Activated T-cell treated with anti-CD3 and anti-CD28 coated beads for 4 hours (primary cell): ENCODE results near the gene CDK1.

Experiments used
- DNase-seq: peaks from one replicate; pipeline ENCODE4 v3.0.0-alpha.2; 2020

Gene CDK1

DNA sequence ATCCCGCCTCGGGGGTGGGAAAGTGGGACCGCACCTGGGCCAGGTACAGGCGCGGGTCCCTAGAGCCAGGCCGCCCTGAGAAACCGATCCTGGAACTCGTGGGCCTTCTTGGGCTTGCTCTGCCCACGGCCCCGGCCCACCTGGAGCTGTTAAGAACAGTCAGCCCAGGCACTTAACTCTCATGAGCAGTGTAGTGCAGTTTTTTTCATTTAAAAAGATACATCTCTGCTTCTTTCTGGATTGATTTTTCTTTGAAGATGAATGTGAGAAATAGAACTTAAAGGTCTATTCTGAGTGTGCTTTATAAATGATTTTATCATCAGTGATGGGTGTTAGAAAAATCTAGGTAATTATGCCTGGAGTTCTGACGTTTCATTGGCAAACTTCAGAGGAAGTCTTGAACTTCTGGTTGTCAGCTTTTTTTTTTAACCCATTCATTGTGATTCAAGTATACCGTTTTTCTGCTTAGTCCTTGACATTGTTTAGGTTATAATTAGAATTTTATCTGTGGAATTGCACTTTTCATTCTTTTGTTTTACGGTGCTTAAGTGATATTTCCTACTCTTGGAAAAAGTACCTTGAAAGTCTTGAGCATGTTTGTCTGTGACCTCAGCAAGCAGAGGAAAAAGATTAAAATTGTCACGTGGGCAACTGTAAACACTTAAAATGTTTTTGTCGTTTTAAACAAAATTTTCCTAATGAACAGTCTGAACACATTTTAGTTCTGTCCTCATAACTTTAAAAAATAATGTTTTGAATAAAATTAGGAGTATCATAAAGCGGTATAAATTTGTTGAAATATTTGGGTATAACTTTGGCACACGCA lies 906 bp downstream of the CDK1 start:
- no peak for DNase-seq

DNA sequence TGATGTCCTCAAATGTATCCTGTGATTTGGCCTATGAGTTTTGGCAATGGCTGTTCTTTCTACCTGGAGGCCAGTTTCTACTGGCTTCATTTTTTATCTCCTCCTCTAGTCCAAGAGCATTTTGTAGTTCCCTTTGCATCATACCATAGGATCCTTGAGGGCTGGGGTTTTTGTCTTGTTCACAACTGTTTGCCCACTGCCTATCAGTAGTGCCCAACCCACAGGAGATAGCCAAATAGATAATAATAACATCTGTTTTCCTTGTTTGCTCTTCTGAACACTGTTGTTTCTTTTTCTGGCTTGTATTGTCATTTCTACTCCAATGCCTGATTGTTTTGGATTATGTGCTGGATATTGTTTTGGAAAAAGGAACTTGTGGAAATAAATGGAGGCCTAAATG lies 3.4 kb downstream of the CDK1 start:
- DNase-seq, result no peak

DNA sequence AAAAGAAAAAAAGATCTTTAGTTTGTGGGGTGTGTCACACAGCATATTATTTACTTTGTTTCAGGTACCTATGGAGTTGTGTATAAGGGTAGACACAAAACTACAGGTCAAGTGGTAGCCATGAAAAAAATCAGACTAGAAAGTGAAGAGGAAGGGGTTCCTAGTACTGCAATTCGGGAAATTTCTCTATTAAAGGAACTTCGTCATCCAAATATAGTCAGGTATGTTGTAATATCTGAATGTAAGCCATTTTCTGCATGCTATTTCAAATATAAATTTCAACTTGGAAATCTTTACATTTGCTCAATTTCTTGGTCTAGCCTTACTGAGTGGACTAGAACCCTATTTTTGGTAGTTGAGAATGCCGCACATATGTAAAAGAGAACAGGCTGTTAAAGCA lies 6.4 kb downstream of the CDK1 start:
- no peak for DNase-seq

DNA sequence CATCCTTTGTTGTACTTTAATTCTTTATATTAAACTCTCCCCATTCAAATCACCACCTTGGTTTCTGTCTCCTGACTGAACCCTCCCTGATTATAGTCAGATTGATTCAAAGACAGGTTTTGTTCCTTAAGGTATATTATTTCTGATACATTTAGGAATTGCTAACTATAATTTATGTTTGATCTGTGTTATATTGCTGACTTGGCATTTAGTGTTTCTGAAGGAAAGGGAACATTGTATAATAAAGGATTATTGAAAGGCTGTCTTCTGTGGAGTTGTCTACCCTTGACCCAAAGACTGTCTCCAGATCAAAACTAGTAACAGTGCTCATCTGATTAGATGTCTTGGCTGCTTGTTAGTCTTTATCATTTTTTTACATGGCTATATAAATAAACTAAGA lies 10.3 kb downstream of the CDK1 start:
- DNase-seq, result no peak

DNA sequence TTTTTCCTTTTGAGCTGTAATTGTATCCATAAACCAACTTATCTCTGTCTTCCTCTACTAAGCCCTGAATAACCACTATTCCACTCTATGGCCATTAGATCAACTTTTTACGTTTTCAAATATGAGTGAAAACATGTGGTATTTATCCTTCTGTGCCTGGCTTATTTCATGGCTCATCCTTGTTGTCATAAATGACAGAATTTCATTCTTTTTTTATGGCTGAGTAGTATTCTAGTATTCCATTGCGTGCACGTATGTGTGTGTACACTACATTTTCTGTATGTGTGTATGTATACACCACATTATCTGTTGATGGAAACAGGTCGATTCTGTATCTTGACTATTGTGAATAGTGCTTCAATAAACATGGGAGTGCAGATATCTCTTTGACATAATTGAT lies 11.1 kb downstream of the CDK1 start:
- no peak for DNase-seq

DNA sequence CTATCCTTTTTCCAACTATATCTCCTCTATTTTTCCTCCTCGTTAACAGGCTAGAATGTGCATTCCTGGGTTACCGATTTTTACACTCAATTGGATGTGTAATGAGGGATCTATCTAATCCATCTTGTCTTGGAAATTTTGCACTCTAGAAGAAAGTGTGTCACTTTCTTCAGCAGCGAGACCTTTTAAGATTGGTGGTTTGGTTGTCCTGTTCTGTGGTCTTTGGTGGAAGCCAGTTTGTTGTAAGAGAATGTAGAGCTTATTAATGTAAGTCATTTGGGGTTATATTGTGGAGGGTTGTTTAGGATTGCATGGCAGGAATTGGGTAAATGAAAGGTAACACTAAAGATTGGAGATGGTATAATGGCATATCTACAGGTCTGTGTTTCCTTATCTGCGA lies 16.7 kb downstream of the CDK1 start:
- DNase-seq, result no peak

DNA sequence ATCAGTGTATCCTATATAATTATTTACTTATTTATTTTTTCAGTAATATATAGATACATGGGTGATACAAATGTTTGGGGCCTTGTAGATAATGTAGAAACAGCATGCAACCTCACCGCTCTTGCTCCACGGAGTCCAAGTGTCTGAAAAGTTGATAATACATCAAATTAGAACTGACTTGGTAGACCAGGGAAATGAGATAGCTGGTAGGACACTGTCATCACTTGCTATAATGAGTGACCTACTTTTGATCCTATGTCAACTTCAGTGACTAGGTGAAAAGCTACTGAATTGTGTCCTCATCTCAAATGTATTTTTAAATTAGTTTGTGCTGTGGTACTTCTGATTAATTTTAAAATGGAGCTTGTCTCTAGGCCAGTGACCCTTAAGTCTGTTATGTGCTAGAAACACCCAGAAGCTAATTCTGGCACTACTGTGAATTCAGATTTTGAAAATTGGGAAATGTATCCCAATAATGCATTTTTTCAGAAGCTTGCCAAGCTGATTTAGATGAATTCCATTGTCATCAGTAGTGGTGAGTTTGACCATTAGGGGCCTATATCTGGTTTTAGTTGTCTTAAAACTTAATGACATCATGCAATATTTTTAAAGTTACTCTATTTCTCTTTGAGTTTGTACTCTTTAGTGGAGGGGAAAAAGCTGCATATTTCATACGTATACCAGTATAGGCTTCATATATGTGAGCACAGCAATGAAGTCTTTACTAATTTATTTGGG lies 17.4 kb downstream of the CDK1 start:
- DNase-seq, result no peak

DNA sequence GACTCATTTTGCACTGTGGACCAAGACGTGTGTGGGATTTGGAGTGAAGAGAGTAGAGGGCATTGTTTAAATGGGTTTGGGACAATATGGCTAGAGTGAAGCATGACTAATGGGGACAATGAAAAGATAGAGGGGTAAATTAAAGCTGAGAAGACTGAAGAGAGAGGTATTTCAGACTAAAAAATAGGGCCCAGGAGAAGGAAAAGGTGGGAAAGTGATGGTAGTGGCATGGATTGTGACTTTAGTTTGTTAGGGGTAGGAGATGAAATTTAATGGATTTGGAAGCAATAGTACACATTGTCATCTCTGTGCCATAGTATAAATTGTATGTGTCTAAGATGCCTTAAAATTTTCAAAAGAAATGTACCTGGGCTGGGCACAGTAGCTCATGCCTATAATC lies 18.2 kb downstream of the CDK1 start:
- no peak for DNase-seq

DNA sequence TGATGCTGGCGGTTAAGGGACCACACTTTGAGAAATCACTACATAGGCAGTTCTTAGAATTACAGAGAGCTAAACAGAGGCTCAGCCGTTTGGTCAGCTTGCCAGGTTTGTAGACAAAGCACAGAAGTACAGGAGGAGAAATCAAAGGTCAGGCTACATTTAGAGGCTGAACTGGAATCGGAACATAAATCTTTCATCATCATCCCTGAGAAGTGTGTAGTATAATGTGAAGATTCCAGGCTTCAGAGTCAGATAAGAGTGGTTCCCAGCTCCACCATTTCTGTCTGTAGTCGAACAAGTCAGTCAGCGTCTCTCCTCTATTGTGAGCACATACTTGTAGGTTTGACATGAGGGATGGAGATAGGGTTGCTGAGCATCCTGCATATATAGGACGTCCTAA lies 18.9 kb downstream of the CDK1 start:
- no peak for DNase-seq

DNA sequence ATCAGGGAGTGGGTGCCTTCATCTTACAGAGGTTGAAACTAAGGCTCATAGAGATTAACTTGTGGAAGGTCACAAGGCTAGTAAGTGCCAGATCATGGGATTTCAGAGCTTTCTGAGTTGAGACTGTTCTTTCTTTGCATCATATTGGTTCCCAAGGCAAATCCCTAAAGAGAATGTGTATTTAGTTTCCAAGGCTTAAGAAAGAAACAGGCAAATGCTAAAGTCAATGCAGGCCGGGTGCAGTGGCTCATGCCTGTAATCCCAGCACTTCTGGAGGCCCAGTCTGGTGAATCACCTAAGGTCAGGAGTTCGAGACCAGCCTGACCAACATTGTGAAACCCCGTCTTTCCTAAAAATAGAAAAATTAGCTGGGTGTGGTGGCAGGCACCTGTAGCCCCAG lies 19.8 kb downstream of the CDK1 start:
- no peak for DNase-seq

DNA sequence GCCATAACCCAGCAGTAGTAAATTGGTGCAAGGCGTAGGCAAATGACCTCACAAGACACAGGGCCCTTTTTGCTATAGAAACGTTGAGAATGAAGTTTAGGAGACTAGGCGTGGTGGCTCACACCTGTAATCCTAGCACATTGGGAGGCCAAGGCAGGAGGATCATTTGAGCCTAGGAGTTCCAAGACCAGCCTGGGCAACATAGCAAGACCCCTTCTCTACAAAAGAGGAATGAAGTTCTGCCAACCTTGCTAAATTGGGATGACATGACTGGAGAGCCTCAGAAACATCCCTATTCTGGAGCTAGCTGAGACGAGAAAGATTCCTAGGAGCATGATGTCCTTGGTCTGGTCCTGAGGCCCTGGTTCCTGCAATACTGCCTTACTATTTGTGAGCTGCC lies 20.6 kb downstream of the CDK1 start:
- no peak for DNase-seq

DNA sequence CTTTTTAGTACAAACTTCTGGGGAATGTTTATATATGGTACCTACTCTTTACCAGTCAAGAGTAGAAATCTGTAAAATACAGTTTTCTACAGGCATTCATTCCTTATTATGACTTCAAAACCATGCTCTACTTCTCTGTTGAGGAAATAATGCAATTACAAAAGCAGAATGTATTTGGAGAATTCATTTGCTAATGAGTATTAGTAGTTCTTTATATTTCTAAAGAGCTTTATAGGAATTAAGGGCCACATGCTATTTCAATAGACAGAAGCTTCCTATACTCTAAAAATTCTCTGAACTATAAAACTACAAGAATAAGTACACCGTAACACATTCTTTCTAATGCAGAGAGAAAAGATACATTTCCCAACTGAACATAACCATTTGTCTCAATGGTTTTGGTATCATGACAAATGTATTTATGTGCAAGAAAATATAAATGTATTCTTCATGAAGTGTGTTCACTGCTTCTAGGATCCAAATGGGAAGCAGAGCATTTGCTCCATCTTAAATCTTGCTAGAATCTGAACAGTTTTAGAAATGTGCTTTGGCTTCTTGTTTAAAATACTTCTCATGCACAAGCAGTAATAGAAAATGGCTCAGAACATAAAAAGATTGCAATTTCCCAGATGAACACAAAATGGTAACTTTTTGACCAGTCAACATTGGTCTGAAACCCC lies 21.8 kb downstream of the CDK1 start:
- DNase-seq, result no peak

DNA sequence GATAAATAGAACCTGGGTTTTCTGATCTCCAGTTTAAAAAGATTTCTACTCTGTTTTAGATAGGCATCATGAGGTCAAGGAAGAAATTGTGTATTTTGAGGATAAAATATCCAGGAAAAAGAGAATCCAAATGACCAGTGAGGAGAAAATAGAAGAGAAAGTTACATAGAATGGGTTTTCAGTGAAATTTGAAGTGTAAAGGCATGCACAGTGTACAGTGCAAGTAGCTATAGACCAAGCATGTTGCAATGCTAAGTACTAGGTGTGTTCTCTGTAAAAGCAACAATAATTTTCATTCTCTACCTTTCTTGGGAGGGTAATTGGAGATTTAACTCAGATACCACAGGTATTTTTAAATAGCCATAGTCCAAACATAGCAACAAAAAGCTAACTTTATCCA lies 22.6 kb downstream of the CDK1 start:
- no peak for DNase-seq

DNA sequence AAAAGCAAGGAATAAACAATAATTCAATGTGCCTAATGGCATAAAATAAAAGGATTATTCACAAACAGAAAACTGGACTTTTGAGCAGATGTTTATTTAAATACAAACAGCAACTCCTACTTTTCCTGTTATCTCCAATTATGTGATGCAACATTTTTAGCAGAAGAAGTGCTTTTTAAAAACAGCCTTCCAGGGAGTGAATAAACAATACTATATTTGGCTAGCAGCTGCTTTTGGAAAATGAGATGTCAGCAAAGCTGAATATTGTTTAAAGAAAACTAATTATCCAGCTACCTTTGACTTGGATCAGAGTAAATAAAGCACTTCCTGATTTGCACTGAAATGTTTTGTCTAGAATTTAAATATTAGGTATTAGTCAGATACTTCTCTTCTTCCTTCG lies 23.2 kb downstream of the CDK1 start:
- DNase-seq, result no peak

DNA sequence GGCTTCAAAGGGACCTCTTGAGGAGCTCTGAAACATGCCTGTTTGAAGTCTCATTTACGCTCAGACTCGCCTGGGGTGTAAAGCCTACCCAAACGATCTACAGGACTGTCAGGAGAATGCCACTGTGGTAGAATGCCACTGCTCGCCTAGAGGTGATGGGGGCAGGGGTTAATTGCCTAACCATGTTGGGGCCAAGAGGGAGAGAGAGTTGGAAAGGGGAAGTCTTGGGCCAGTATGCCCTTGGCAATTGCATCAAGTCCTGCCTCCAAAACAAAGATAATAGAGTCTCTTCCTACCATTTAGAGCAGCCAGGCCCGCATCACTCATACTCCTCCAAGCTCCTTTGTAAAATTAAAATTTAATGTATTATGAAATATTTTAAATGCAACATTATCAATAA lies 25.2 kb downstream of the CDK1 start:
- no peak for DNase-seq

DNA sequence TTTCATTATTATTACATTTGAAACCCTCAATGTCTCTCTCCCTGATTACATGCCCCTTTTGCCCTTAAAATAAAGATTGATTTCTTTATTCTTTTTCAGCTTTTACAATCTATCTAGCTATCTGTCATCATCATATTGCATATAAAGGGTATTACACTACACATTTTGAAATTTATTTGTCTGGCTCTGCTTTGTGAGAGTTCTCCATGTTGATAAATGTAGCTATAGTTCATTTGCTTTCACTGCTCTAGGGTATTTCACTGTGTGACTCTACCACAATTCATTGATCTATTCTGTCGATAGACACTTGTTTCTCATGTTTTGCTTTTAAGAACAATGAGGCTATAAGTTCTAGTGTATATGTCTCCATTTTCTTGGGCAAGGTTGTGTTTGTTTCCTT lies 25.6 kb downstream of the CDK1 start:
- no peak for DNase-seq

DNA sequence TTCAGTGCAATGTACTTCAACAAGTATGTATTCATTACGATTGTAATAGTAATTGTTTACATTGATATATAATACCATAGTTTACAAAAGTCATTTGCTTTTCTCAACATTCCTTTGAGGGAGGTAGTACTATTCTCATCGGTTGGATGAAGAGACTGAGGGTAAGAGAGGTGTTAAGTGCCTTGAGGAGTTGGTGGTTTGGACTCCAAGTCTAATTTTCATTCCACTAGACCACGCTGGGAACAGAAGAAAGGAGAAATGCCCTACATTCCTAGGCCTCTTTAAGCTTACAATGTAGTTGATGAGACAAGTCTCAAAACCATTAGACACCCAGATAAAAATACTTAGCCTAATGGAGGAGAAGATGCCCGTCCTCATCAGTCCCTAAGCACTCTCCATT lies 28.6 kb downstream of the CDK1 start:
- DNase-seq, result no peak

DNA sequence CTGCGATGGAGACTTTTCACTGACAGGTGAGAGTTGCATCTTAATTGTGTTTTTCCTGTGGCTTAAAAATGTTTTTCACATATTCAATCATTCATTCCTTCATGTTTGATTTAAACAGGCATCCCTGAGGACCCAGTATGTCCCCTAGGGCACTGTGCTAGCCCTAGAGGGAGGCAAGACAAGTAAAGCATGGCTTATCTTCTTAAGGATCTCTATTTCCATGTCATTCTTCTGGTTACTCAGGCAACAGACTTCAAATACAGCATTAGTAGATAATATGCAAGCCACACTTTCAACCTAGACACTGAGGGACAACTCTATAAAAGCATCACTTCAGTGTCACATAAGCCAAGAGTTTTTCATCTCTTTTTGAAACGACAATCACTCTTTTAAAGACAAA lies 29.2 kb downstream of the CDK1 start:
- DNase-seq, result no peak

DNA sequence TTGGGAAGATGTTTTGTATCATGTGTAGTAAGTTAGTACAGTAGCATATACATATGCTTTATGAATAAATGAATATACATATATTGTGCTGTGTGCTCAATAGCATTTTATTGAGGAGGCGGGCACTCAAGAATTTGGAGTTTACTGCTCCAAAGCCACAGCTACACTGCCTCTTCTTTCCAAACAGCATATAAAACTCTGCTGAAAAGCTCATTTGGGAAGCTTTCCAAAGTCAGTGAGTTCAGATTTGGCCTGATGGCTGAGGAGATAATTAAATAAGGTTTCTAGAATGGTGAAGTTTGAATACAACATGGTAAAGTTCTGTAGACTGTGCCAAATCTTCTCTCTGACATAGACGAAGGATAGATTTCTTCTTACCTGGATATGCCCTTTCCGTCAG lies 29.8 kb downstream of the CDK1 start:
- DNase-seq, result no peak

DNA sequence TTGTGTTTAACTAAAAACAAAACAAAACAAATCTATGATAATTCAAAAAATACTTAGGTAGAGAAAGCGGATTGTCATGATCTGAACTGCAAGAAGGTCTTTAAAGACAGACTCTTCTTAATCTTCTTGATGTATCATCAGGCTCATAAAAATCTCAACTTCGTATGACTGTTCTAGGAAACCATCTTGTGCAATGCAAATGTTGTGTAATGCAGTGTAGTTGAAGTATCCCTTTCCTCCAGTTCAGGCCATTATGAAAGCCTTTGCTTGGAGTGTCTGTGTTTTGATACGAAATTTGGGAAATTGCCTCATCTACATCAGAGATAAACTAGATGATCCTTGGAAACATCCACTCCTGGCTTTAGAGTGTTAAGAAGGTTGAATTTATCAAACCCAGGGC lies 30.9 kb downstream of the CDK1 start:
- DNase-seq, result no peak

DNA sequence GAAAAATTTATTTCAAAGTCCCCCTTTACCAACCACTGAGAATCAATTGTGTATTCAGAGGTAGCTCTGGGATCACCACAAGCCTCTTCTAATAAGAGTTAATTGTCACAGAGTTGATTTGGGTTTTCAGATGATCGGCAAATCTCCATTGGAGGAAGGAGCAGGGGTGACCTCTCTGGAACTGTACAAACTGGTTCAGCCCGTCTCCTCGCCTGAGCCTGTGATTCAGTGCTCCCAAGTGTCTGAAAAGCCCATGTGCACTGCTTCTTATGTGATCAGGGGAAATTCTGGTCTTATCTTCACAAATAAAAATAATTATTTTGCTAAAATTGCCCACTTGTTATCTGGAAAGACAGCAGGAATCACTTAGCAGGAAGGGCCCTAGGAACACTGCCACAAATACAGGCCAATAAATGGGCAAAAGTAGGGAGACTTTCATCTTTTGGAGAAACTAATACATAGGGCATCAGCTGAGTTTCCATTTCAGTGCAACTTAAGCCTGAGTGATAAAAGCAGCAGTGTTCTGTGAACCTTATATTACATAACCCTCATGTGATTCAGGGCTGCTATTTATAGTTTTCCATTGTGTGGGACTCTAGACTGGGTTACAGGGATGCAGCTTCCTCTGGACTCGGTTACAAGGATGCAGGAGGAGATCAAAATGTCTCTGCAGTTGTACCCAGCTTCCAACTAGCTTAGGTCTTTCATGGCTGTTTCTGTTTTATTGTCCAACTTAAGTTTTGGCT lies 32.3 kb downstream of the CDK1 start:
- DNase-seq, result no peak

DNA sequence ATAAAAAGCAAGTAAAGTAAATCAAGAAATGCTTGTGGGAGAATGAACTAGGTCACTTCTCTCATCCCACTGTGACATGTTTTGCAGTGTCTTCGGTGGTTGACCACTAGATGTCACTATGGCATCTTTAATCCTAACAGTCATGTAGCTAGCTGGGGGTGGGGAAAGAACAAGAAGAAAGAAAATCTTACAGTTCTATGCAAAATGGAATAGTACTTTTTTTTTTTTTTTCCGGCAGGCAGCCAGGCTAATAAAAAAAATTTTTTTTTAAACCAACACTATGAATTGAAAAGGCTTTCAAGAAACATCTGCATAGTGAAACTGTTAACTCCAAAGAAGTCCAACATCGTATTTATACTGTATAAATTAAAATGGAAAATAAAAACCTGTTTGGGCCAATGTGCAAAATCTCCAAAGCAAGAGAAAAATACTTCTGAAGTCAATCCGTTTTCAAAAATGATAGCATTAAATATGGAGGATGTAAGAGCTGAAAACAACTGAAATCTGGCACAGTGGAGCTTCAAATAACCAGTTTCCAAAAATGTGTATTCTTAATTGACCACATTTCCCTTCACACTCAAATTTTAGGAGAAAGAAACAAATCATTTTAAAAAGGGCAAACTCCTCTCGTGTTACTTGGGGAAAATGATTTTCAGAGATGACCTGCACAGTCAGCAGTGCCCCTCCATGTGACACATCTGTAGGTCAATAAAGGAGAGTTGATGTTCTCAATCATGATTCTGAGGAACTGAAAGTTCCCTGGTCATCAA lies 38.5 kb downstream of the CDK1 start:
- peak; percentile 11 for DNase-seq

DNA sequence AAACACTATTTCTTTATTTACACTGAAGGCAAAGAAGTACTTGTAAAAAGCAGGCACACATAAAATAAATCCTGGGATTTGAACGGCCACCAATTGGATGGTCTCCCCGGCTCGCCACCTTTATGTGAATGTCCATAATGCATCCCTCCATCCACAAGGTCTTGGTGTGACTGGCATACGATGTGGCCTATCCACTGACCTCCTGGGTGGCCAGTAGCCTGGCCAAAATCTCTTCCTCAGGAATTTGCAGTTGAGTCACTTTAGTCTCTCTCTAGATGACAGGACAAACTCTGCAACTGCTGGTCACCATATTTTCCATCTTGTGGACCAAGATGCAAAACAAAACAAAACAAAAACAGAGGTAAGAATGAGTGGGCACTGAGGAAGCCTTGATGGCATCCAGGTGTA lies 39.1 kb downstream of the CDK1 start:
- no peak for DNase-seq
